ENCODE results near the gene SPPL3. TPM values are rescaled to one million over a fixed set of nuclear protein-coding genes. Genes with fewer than 3 reads are reported as not detected.
"Not testable (repeated sequence)": the region's sequence is repeated elsewhere in the genome, so short reads cannot be mapped to it uniquely, and the experiment has no call there.

The SPPL3 gene
- total and polyA plus RNA-seq, 10 donors = 9.0 to 76.9 (median 44.0) TPM

DNA sequence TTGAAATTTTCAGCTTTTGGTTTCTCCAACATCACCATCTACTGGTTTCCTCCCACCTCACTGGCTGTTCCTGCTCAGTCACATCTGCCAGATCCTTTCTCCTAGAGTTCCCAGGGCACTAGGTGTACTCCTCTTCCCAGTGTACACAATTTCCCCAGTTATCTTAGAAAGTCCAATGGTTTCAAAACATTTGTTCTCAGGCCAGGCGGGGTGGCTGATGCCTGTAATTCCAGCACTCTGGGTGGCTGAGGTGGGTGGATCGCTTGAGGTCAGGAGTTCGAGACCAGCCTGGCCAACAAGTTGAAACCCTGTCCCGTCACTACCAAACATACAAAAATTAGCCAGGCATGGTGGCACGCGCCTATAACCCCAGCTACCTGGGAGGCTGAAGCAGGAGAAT, 60.7 kb downstream of the SPPL3 start:
- TF ChIP-seq POLR2AphosphoS5 (IDR thresholded peaks at IDR 0.05) (no peak), POLR2A (IDR thresholded peaks at IDR 0.05) (no peak)
- TF ChIP-seq, protein P1, sequence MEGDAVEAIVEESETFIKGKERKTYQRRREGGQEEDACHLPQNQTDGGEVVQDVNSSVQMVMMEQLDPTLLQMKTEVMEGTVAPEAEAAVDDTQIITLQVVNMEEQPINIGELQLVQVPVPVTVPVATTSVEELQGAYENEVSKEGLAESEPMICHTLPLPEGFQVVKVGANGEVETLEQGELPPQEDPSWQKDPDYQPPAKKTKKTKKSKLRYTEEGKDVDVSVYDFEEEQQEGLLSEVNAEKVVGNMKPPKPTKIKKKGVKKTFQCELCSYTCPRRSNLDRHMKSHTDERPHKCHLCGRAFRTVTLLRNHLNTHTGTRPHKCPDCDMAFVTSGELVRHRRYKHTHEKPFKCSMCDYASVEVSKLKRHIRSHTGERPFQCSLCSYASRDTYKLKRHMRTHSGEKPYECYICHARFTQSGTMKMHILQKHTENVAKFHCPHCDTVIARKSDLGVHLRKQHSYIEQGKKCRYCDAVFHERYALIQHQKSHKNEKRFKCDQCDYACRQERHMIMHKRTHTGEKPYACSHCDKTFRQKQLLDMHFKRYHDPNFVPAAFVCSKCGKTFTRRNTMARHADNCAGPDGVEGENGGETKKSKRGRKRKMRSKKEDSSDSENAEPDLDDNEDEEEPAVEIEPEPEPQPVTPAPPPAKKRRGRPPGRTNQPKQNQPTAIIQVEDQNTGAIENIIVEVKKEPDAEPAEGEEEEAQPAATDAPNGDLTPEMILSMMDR (IDR thresholded peaks at IDR 0.05 in 8 of 11, conservative IDR thresholded peaks at IDR 0.05 in 3 of 11) = no peak
- peaks cover 33 to 83% (median 67%) of the 10 kb centered on the region in 6 donors for H3K4me1 ChIP-seq
- H3K4me3 ChIP-seq = no peak overlapping the region
- no peak overlapping the region for H3K27ac ChIP-seq
- H3K9me3 ChIP-seq = no peaks in the 10 kb centered on the region
- no peaks in the 10 kb centered on the region for H3K27me3 ChIP-seq (replicated peaks in 1 of 7)
- WGBS, 5 donors = 90 to 97% (median 95%) methylated on average over 6 of the region's 6 CpGs
- DNase-seq = no peak
- intact Hi-C loops (cut with DNase I; ENCODE audit: low total_unique reads) = no loop called here
- H3K36me3 ChIP-seq = peaks cover 0 to 14% (median 0%) of the 10 kb centered on the region in 6 donors

DNA sequence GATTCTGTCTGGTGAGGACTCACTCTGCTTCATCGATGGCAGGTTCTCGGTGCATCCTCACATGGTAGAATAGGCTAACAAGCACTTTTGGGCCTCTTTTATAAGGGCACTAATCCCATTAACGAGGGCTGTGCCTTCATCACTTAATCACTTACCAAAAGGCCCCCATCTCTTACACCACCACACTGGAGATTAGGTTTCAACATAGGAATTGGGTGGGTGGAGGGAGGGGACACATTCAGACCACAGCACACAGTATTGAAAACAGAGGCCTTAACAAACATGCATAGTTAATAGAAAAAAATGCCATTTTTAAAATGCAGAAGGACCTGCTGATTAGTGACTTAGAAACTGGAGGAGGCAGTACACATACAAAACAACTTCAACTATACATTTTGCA, 61.6 kb downstream of the SPPL3 start:
- H3K27ac ChIP-seq = peak overlapping the region in 2 of 8 donors; percentile 28 to 37

DNA sequence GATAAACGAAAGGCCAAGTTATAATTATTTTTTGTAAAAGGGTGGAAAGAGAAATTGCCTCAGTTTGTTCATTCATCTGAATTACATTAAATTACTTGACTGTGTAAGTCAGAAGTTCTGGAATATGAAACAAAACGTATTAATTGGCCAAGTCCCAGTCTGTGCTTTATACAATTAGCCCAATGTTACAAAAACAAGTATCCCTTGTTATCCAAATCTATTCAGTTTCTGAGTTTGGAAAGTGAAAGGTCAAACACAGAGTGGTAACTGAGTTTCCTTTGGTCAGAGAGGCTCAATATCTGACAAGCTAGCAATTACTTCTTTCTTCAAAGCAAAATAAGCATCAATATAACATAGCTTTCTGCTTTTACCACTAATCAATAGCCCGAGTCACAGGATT, 62.6 kb downstream of the SPPL3 start:
- intact Hi-C loops (cut with DNase I; ENCODE audit: low total_unique reads) = no loop called here
- WGBS, 5 donors = 70 to 81% (median 76%) methylated on average over 3 of the region's 3 CpGs
- peaks cover 14 to 78% (median 54%) of the 10 kb centered on the region in 6 donors for H3K4me1 ChIP-seq
- DNase-seq = no peak
- TF ChIP-seq, protein P1 (IDR thresholded peaks at IDR 0.05 in 8 of 11, conservative IDR thresholded peaks at IDR 0.05 in 3 of 11) = no peak
- no peak for TF ChIP-seq POLR2AphosphoS5 (IDR thresholded peaks at IDR 0.05)
- TF ChIP-seq POLR2A (IDR thresholded peaks at IDR 0.05) = no peak
- H3K27ac ChIP-seq = peak overlapping the region in 3 of 8 donors; percentile 6 to 22 (median 13)
- H3K36me3 ChIP-seq = peaks cover 0 to 14% (median 0%) of the 10 kb centered on the region in 6 donors
- H3K27me3 ChIP-seq (replicated peaks in 1 of 7) = no peaks in the 10 kb centered on the region
- no peaks in the 10 kb centered on the region for H3K9me3 ChIP-seq
- H3K4me3 ChIP-seq = no peak overlapping the region

More for the DNA sequence above, 61.6 kb downstream of the SPPL3 start:
- no peak overlapping the region for H3K4me3 ChIP-seq
- no peaks in the 10 kb centered on the region for H3K27me3 ChIP-seq (replicated peaks in 1 of 7)
- no peak for DNase-seq
- peaks cover 0 to 14% (median 0%) of the 10 kb centered on the region in 6 donors for H3K36me3 ChIP-seq
- H3K4me1 ChIP-seq = peaks cover 25 to 79% (median 60%) of the 10 kb centered on the region in 6 donors
- TF ChIP-seq, protein P1 (IDR thresholded peaks at IDR 0.05 in 8 of 11, conservative IDR thresholded peaks at IDR 0.05 in 3 of 11) = no peak
- no peak for TF ChIP-seq POLR2A (IDR thresholded peaks at IDR 0.05)
- TF ChIP-seq POLR2AphosphoS5 (IDR thresholded peaks at IDR 0.05) = no peak
- intact Hi-C loops (cut with DNase I; ENCODE audit: low total_unique reads) = no loop called here
- H3K9me3 ChIP-seq = no peaks in the 10 kb centered on the region
- 87 to 94% (median 90%) methylated on average over 3 of the region's 3 CpGs for WGBS, 5 donors

DNA sequence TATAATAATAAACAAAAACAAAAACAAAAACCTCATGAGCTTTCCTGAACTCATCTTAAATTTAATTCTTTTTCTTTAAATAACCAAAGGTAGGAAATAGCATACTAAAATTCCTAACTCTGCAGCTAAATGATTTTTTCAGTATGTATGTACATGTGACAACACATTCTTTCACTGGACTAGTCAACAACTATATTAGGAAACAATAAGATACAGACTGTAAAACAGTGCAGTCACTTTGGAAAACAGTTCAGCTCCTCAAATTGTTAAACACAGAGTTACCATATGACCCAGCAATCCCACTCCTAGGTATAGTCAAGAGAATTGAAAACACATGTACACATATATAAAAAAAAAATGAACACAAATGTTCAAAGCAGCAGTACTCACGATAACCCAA, 64.7 kb downstream of the SPPL3 start:
- Histone ChIP-seq H3K27me3 (replicated peaks in 1 of 7) (no peaks in the 10 kb centered on the region), H3K4me1 (peaks cover 25 to 78% (median 57%) of the 10 kb centered on the region in 6 donors), H3K36me3 (peaks cover 0 to 5% (median 0%) of the 10 kb centered on the region in 6 donors), H3K9me3 (no peaks in the 10 kb centered on the region), H3K4me3 (no peak overlapping the region), H3K27ac (no peak overlapping the region)
- TF ChIP-seq POLR2AphosphoS5 (IDR thresholded peaks at IDR 0.05) = no peak
- TF ChIP-seq, protein P1 (IDR thresholded peaks at IDR 0.05 in 8 of 11, conservative IDR thresholded peaks at IDR 0.05 in 3 of 11) = no peak
- no peak for TF ChIP-seq POLR2A (IDR thresholded peaks at IDR 0.05)
- DNase-seq = no peak
- intact Hi-C loops (cut with DNase I; ENCODE audit: low total_unique reads) = no loop called here
- 90 to 100% (median 96%) methylated on average over 1 of the region's 1 CpG for WGBS, 5 donors

DNA sequence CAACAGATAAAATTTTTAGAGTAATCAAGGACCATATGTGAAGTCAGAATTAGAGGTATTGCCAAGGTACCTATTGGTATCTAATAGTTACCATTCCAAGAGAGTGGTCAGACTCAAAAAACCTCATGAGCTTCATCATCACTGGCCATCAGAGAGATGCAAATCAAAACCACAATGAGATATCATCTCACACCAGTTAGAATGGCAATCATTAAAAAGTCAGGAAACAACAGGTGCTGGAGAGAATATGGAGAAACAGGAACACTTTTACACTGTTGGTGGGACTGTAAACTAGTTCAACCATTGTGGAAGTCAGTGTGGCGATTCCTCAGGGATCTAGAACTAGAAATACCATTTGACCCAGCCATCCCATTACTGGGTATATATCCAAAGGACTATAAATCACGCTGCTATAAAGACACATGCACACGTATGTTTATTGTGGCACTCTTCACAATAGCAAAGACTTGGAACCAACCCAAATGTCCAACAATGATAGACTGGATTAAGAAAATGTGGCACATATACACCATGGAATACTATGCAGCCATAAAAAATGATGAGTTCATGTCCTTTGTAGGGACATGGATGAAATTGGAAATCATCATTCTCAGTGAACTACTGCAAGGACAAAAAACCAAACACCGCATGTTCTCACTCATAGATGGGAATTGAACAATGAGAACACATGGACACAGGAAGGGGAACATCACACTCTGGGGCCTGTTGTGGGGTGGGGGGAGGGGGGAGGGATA, 65.4 kb downstream of the SPPL3 start:
- H3K9me3 ChIP-seq; intact Hi-C loops (cut with DNase I; ENCODE audit: low total_unique reads); H3K4me3 ChIP-seq; DNase-seq; H3K27me3 ChIP-seq (replicated peaks in 1 of 7); H3K27ac ChIP-seq; H3K36me3 ChIP-seq: not testable (repeated sequence)
- peaks cover 32 to 78% (median 58%) of the 10 kb centered on the region in 6 donors for H3K4me1 ChIP-seq
- WGBS, 5 donors = 91 to 98% (median 94%) methylated on average over 2 to 4 of the region's 4 CpGs
